Thyroid gland (tissue), 4 donors: Measurements from ENCODE around the gene ABCC8. TPM values are rescaled to one million over a fixed set of nuclear protein-coding genes. Genes with fewer than 3 reads are reported as not detected.

Experiments used
- DNase-seq, 2 donors: peaks; one replicate each; pipeline ENCODE4 v3.0.0-alpha.2; 2019
- H3K27ac ChIP-seq, 3 donors: fragments of 200-600 bp; sonication (generic); 1 replicate in 2 of 3; 2 replicates in 1 of 3; pipeline ENCODE4 v1.5.1; 2016 to 2019; ENCODE audit warnings: mild to moderate bottlenecking in 1 of 3, moderate library complexity in 1 of 3
- H3K27me3 ChIP-seq: fragments of 200-600 bp; sonication (generic); one replicate; pipeline ENCODE4 v1.5.1; 2019
- H3K36me3 ChIP-seq, 2 donors: fragments of 200-600 bp; sonication (generic); one replicate each; pipeline ENCODE4 v1.5.1; 2016 to 2019
- H3K4me1 ChIP-seq, 2 donors: fragments of 200-600 bp; sonication (generic); one replicate each; pipeline ENCODE4 v1.5.1; 2017 to 2019
- H3K4me3 ChIP-seq, 3 donors: fragments of 200-600 bp; sonication (generic); replicated peaks in 1 of 3; 1 replicate in 2 of 3; 2 replicates in 1 of 3; pipeline ENCODE4 v1.5.1; 2016; ENCODE audit warnings: mild to moderate bottlenecking in 1 of 3
- H3K9me3 ChIP-seq: fragments of 200-600 bp; sonication (generic); one replicate; pipeline ENCODE4 v1.5.1; 2017
- POLR2A ChIP-seq, 2 donors: fragments of 450-650 bp; IDR thresholded peaks; one replicate each; pipeline ENCODE4 v1.6.1; 2017; ENCODE audit warnings: antibody characterized with exemption in 2 of 2, mild to moderate bottlenecking in 2 of 2, moderate library complexity in 1 of 2
- WGBS, 2 donors: methylation state at CpG; one replicate each; pipeline ENCODE4 v1.1.5; 2017; 5-methylcytosine and 5-hydroxymethylcytosine counted together
- intact Hi-C: fragments of 100-400 bp; cut with DNase I; formaldehyde crosslinking; loops from one replicate; pipeline ENCODE4 v1.15.1; 2023
- total RNA-seq, 4 donors: library from RNA; depleted of rRNA; stranded (reverse); fragments of >200 nt; gene quantifications; one replicate each; pipeline ENCODE4 v1.2.3, GENCODE V29; 2016
- TF ChIP-seq, protein P1 (sequence below), 6 experiments: fragments of 200-600 bp in 3 of 6; fragments of 450-650 bp in 3 of 6; sonication (generic) in 3 of 6; IDR thresholded peaks; one replicate each; pipeline ENCODE4 v1.5.1; 2016 to 2019; ENCODE audit warnings: antibody characterized with exemption in 6 of 6, mild to moderate bottlenecking in 2 of 6, inconsistent platforms in 1 of 6, moderate library complexity in 1 of 6

ABCC8 gene
- total RNA-seq, 4 donors from 2014 or later, result 10.9 to 19.1 (median 15.1) TPM

DNA sequence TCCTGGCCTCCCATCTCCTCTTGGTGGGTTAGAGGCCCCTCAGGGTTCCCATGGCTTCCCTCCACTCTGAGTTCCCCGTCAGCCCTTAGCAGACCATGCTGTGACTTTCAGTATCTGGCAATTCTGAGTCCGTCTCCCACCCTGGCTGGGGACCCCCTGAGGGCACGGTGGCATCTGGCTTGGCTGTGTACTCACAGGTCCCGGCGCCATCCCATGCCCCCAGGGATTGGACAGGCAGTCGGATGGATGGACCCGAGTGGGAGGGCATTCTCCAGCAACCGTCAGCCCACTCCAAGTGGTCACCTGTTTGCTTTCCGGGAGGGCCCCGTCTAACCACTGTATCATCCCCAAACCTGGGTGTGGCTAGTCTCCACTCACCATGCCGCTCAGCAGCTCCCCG, 24.0 kb upstream of the ABCC8 start:
- Histone ChIP-seq H3K27me3 (no peaks in the 10 kb centered on the region), H3K36me3 (no peaks in the 10 kb centered on the region), H3K27ac (no peak overlapping the region), H3K4me3 (no peak overlapping the region), H3K4me1 (peaks cover 0 to 7% of the 10 kb centered on the region in 2 donors), H3K9me3 (no peaks in the 10 kb centered on the region)
- DNase-seq, result no peak
- WGBS, 2 donors, result 94 to 99% methylated on average over 10 of the region's 12 CpGs
- intact Hi-C loops, result loop anchor here (10.0 kb wide), 1 partner anchor 266 kb away; no protein-coding TSS in a partner anchor
- no peak for TF ChIP-seq POLR2A (IDR thresholded peaks at IDR 0.05)
- TF ChIP-seq, protein P1, sequence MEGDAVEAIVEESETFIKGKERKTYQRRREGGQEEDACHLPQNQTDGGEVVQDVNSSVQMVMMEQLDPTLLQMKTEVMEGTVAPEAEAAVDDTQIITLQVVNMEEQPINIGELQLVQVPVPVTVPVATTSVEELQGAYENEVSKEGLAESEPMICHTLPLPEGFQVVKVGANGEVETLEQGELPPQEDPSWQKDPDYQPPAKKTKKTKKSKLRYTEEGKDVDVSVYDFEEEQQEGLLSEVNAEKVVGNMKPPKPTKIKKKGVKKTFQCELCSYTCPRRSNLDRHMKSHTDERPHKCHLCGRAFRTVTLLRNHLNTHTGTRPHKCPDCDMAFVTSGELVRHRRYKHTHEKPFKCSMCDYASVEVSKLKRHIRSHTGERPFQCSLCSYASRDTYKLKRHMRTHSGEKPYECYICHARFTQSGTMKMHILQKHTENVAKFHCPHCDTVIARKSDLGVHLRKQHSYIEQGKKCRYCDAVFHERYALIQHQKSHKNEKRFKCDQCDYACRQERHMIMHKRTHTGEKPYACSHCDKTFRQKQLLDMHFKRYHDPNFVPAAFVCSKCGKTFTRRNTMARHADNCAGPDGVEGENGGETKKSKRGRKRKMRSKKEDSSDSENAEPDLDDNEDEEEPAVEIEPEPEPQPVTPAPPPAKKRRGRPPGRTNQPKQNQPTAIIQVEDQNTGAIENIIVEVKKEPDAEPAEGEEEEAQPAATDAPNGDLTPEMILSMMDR (IDR thresholded peaks at IDR 0.05), result no peak

DNA sequence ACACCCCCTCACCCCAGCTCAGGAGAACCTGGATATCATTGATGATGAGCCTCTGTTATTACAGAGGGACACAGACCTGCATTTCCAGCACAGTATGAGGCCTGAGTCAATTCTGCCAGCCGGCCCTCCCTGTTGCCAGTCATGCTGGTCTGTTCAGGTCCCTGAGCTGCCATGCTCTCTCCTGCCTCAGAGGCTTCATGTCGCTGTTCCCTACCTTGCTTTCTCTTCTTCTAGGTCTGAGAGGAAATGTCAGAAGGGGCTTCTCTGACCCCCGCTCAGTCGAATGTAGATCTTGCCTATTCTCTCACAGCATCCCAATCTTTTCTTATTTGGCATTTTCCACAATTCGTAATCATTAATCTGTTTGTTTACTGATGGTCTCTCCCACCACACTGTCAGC, 21.8 kb upstream of the ABCC8 start:
- H3K4me3 ChIP-seq, result no peak overlapping the region
- H3K9me3 ChIP-seq, result no peaks in the 10 kb centered on the region
- no peak overlapping the region for H3K27ac ChIP-seq
- no peaks in the 10 kb centered on the region for H3K36me3 ChIP-seq
- H3K4me1 ChIP-seq, result peaks cover 0 to 7% of the 10 kb centered on the region in 2 donors
- 84 to 85% methylated on average over 5 of the region's 5 CpGs for WGBS, 2 donors
- TF ChIP-seq POLR2A (IDR thresholded peaks at IDR 0.05), result no peak
- TF ChIP-seq, protein P1 (IDR thresholded peaks at IDR 0.05), result no peak
- intact Hi-C loops, result no loop called here
- DNase-seq, result no peak
- H3K27me3 ChIP-seq, result no peaks in the 10 kb centered on the region

DNA sequence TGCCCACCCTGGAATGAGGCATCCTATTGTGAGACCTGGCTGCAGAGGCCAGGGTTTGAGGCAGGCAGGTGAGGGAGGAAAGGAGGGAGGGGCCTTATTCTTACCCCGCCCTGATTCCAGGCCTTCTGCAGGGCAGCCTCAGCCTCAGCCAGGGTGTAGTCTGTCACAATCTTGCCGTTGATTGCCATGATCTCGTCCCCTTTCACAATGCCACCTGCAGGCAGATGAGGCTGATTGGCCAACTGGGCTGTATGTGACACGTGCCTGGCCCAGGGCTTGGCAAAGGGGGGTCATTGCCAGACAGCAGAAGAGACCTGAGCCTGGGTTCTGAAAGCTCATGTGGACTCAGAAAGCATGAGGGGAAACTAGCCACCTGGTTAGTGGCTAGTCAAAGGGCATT, 21.4 kb upstream of the ABCC8 start:
- H3K27ac ChIP-seq, result no peak overlapping the region
- whole genome bisulfite sequencing, 2 donors, result 72 to 81% methylated on average over 3 to 4 of the region's 4 CpGs
- H3K4me3 ChIP-seq, result no peak overlapping the region
- H3K27me3 ChIP-seq, result no peaks in the 10 kb centered on the region
- no peak for DNase-seq
- no peak for TF ChIP-seq POLR2A (IDR thresholded peaks at IDR 0.05)
- TF ChIP-seq, protein P1 (IDR thresholded peaks at IDR 0.05), result no peak
- intact Hi-C loops, result no loop called here
- H3K4me1 ChIP-seq, result peaks cover 0 to 7% of the 10 kb centered on the region in 2 donors
- no peaks in the 10 kb centered on the region for H3K9me3 ChIP-seq
- no peaks in the 10 kb centered on the region for H3K36me3 ChIP-seq

DNA sequence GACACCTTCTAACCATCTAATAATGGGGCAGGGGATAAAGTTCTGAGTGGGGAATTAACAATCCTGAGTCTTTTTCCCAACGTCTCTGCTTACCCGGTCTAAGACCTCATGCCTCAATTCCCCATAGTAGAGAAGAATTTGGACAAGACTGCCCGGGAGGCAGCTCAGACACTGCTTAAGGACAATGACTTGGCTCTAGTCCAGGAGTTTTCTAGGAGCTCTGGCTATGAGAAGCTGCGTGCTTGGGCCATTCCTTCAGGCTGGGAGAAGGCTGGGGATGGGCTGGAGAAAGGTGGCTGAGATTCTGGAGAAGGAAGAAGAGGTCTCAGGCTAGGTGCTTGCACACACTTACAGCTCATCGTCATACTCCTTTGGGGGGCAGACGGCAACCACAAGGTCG, 19.8 kb upstream of the ABCC8 start:
- TF ChIP-seq POLR2A (IDR thresholded peaks at IDR 0.05), result no peak
- TF ChIP-seq, protein P1 (IDR thresholded peaks at IDR 0.05), result no peak
- H3K36me3 ChIP-seq, result no peaks in the 10 kb centered on the region
- peaks cover 0 to 7% of the 10 kb centered on the region in 2 donors for H3K4me1 ChIP-seq
- WGBS, 2 donors, result 34 to 44% methylated on average over 7 of the region's 7 CpGs
- DNase-seq, result peak; percentile 48 to 50
- no peaks in the 10 kb centered on the region for H3K27me3 ChIP-seq
- intact Hi-C loops, result no loop called here
- H3K4me3 ChIP-seq, result no peak overlapping the region
- H3K9me3 ChIP-seq, result no peaks in the 10 kb centered on the region
- H3K27ac ChIP-seq, result no peak overlapping the region

DNA sequence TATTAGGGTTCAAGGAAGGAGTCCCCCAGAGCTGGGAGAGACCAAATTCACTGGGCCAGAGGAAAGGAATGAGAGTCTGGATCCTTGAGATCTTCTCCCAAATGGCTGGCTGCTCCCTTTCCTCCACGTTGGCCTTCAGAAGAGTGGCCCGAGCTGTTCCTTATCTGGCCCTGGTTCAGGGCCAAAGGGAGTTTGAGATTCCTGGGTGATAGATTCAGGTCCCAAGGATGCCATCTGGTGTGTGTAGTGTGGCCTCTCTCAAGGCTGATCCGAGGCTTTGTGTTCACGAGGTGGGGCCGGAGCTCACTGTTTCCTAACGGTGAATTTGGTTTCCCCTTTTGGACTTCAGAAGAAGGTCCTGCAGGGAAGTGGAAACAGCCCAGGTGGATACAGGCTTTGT, 17.4 kb upstream of the ABCC8 start:
- H3K4me1 ChIP-seq, result peaks cover 0 to 7% of the 10 kb centered on the region in 2 donors
- no peak for TF ChIP-seq POLR2A (IDR thresholded peaks at IDR 0.05)
- TF ChIP-seq, protein P1 (IDR thresholded peaks at IDR 0.05), result no peak
- no peaks in the 10 kb centered on the region for H3K9me3 ChIP-seq
- 76 to 96% methylated on average over 6 of the region's 6 CpGs for WGBS, 2 donors
- DNase-seq, result no peak
- no peak overlapping the region for H3K27ac ChIP-seq
- no peak overlapping the region for H3K4me3 ChIP-seq
- H3K36me3 ChIP-seq, result no peaks in the 10 kb centered on the region
- intact Hi-C loops, result no loop called here
- no peaks in the 10 kb centered on the region for H3K27me3 ChIP-seq
